Chondrocyte (in vitro differentiated cells): ENCODE results near the gene PPP2R5A. TPM values are rescaled to one million over a fixed set of nuclear protein-coding genes. Genes with fewer than 3 reads are reported as not detected.

Experiments
- DNase-seq: peaks from one replicate; pipeline ENCODE4 v3.0.0; 2021; ENCODE audit warnings: mixed read lengths, low spot score
- H3K27ac Mint-ChIP-seq: one replicate; pipeline ENCODE4 v1.8.0; 2021; ENCODE audit warnings: mild to moderate bottlenecking, moderate library complexity, mixed read lengths; ENCODE audit not compliant: unreplicated experiment
- H3K27me3 Mint-ChIP-seq: 2 replicates; pipeline ENCODE4 v1.8.0; 2021; ENCODE audit warnings: low read depth, mixed read lengths
- H3K36me3 Mint-ChIP-seq: 2 replicates; pipeline ENCODE4 v1.8.0; 2021; ENCODE audit warnings: low read depth, mixed read lengths
- H3K4me1 Mint-ChIP-seq: 2 replicates; pipeline ENCODE4 v1.8.0; 2021; ENCODE audit warnings: low read depth, mild to moderate bottlenecking, mixed read lengths
- H3K4me3 Mint-ChIP-seq: one replicate; pipeline ENCODE4 v1.8.0; 2021; ENCODE audit warnings: mild to moderate bottlenecking, moderate library complexity, mixed read lengths; ENCODE audit not compliant: unreplicated experiment
- H3K9me3 Mint-ChIP-seq: 2 replicates; pipeline ENCODE4 v1.8.0; 2021; ENCODE audit warnings: low read depth, mixed read lengths
- total RNA-seq: library from RNA; stranded (reverse); gene quantifications from 3 replicates; pipeline ENCODE4 v1.2.1, GENCODE V29; 2021
- TF ChIP-seq, protein P1 (sequence below): fragments of 200-600 bp; sonication (generic); IDR thresholded peaks from 2 replicates; pipeline ENCODE4 v1.5.0; 2021; ENCODE audit warnings: antibody characterized with exemption, mild to moderate bottlenecking, moderate library complexity

PPP2R5A gene
- total RNA-seq, 1 donor from 2014 or later, result 16.8 TPM

- H3K36me3 Mint-ChIP-seq, result no peaks in the 10 kb centered on the region
- H3K4me3 Mint-ChIP-seq, result no peak overlapping the region
- peaks cover 37% of the 10 kb centered on the region for H3K4me1 Mint-ChIP-seq
- no peaks in the 10 kb centered on the region for H3K9me3 Mint-ChIP-seq
- no peaks in the 10 kb centered on the region for H3K27me3 Mint-ChIP-seq
- H3K27ac Mint-ChIP-seq, result no peak overlapping the region
- TF ChIP-seq, protein P1, sequence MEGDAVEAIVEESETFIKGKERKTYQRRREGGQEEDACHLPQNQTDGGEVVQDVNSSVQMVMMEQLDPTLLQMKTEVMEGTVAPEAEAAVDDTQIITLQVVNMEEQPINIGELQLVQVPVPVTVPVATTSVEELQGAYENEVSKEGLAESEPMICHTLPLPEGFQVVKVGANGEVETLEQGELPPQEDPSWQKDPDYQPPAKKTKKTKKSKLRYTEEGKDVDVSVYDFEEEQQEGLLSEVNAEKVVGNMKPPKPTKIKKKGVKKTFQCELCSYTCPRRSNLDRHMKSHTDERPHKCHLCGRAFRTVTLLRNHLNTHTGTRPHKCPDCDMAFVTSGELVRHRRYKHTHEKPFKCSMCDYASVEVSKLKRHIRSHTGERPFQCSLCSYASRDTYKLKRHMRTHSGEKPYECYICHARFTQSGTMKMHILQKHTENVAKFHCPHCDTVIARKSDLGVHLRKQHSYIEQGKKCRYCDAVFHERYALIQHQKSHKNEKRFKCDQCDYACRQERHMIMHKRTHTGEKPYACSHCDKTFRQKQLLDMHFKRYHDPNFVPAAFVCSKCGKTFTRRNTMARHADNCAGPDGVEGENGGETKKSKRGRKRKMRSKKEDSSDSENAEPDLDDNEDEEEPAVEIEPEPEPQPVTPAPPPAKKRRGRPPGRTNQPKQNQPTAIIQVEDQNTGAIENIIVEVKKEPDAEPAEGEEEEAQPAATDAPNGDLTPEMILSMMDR, result peak; percentile 84
- DNase-seq, result no peak
Observed at GRCh38 chr1:212291505-212292134, 6.4 kb downstream of the PPP2R5A start.

DNA sequence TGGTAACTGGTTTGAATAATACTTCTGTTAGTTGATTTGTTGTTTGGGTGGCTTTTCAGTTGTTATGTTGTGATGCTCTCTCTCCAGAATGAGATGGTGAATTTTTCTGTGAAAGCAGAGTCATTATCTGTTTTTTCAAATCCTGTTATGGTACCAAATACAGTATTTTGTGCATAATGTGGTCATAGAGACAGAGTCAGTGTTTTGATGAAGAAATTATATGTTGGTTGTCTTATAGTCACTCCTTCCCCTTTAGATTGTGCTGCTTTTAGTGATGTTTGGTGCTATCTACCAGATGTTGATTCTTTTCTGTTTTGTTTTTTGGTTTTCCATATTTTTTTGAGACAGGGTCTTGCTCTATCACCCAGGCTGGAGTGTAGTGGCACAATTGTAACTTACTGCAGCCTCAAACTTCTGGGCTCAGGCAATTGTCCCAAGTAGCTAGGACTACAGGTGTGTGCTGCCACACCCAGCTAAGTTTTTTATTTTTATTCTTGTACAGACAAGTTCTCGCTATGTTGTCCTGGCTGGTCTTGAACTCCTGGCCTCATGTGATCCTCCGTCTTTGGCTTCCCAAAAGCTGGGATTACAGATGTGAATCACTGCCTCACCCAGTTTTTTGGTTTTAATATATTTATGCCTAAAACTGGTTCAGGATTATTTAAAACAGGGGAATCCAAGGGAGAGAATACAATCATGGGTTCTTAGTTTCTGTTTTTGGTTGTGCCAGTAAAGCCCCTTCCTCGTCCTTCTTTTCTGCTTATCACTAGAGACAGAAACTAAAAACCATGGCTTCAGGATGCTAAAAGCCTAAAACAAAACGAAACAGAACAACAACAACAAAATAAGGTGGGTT lies 7.3 kb downstream of the PPP2R5A start:
- H3K27ac Mint-ChIP-seq, result no peak overlapping the region
- no peak overlapping the region for H3K4me3 Mint-ChIP-seq
- H3K4me1 Mint-ChIP-seq, result peaks cover 29% of the 10 kb centered on the region
- H3K36me3 Mint-ChIP-seq, result no peaks in the 10 kb centered on the region
- H3K9me3 Mint-ChIP-seq, result no peaks in the 10 kb centered on the region
- TF ChIP-seq, protein P1, result no peak
- no peaks in the 10 kb centered on the region for H3K27me3 Mint-ChIP-seq
- no peak for DNase-seq

DNA sequence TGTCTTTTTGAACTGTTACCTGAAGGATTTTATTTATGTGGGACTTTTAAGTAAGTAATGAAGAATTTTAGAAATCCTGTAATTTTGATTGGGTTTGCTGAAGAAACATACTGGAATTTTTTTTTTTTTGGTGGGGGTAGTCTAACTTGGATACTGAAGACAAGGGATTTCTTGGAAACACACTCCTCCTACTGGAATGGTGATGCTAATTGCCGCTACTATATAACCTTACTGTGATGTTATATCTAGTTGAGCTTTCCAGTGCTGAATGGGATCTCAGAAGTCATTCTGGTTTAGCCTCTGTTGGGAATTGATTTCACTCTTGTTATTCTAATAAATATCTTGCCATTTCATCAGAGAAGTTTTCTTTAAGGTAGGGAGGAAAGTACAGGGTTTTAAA lies 8.4 kb downstream of the PPP2R5A start:
- H3K9me3 Mint-ChIP-seq, result no peaks in the 10 kb centered on the region
- H3K4me3 Mint-ChIP-seq, result no peak overlapping the region
- no peaks in the 10 kb centered on the region for H3K36me3 Mint-ChIP-seq
- TF ChIP-seq, protein P1, result peak; percentile 69
- H3K4me1 Mint-ChIP-seq, result peaks cover 22% of the 10 kb centered on the region
- H3K27me3 Mint-ChIP-seq, result no peaks in the 10 kb centered on the region
- DNase-seq, result no peak
- no peak overlapping the region for H3K27ac Mint-ChIP-seq

DNA sequence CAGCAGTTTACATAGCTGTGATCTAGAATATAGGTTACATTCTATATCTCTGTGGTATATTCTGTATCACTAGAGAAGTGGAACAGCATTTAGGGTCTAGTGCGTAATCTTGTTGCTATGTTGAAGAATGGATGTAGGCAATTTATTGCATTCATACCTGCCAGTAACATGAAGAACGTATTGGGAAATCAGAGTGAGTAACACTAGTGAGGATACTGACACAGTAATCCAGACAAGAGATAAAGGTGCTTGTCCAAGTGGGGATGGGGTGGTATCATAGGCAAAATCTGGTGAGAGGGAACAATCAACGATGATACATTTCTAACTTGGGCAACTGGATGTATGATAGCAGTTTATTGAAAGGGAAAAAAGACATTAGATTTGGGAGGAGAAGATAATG lies 9.8 kb downstream of the PPP2R5A start:
- H3K27ac Mint-ChIP-seq, result no peak overlapping the region
- no peaks in the 10 kb centered on the region for H3K36me3 Mint-ChIP-seq
- H3K4me3 Mint-ChIP-seq, result no peak overlapping the region
- H3K27me3 Mint-ChIP-seq, result no peaks in the 10 kb centered on the region
- H3K4me1 Mint-ChIP-seq, result peaks cover 24% of the 10 kb centered on the region
- no peak for DNase-seq
- H3K9me3 Mint-ChIP-seq, result no peaks in the 10 kb centered on the region
- TF ChIP-seq, protein P1, result no peak

DNA sequence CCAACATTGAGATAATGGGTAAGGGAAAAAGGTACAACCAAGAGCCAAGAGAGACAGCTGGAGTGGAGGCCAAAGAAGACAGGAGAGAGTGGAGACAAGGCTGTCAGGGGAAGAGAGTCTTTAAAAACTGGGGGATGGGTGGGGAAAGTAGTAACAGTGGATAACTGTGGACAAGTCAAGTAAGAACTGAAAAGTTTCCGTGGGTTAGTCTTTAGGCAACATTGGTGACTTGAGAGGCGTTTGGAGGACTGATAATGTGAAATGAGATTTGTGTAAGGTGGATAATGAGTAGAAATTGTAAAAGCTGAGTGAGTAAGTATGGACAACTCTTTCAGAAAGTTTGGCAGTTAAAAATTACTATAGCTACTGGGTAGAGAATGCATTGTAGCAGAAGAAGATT lies 10.4 kb downstream of the PPP2R5A start:
- TF ChIP-seq, protein P1, result no peak
- H3K27ac Mint-ChIP-seq, result no peak overlapping the region
- H3K9me3 Mint-ChIP-seq, result no peaks in the 10 kb centered on the region
- H3K4me1 Mint-ChIP-seq, result peaks cover 24% of the 10 kb centered on the region
- no peaks in the 10 kb centered on the region for H3K36me3 Mint-ChIP-seq
- no peak for DNase-seq
- H3K4me3 Mint-ChIP-seq, result no peak overlapping the region
- H3K27me3 Mint-ChIP-seq, result no peaks in the 10 kb centered on the region
